Adrenal gland (tissue), 5 donors: ENCODE measurements around the gene NF1.
"Not testable (repeated sequence)": the region's sequence is repeated elsewhere in the genome, so short reads cannot be mapped to it uniquely, and the experiment has no call there.

Experiments used
- CTCF ChIP-seq, 6 experiments: fragments of 450-650 bp in 4 of 6; fragments of 200-600 bp in 2 of 6; sonication (generic) in 1 of 6; IDR thresholded peaks; 1 replicate in 5 of 6; 2 replicates in 1 of 6; pipeline versions ENCODE4 v1.5.1 to v1.8.0; 2016 to 2021; ENCODE audit warnings: antibody characterized with exemption in 6 of 6, mild to moderate bottlenecking in 2 of 6, moderate library complexity in 1 of 6
- POLR2A ChIP-seq, 2 donors: fragments of 450-650 bp; IDR thresholded peaks; one replicate each; pipeline ENCODE4 v1.6.1; 2017; ENCODE audit warnings: antibody characterized with exemption in 2 of 2, mild to moderate bottlenecking in 2 of 2, moderate library complexity in 1 of 2
- donor health status: DM: no; HTN: no; CAD: no.

- TF ChIP-seq CTCF, POLR2A (IDR thresholded peaks at IDR 0.05): not testable (repeated sequence)
Observed at GRCh38 chr17:31176143-31176542, 81.4 kb downstream of the NF1 start.
